Measurements from ENCODE around the gene ADK. TPM values are rescaled to one million over a fixed set of nuclear protein-coding genes. Genes with fewer than 3 reads are reported as not detected.
A peak's percentile ranks its signal among the peaks of the same experiment; 100 is the strongest.
"Not testable (repeated sequence)": the region's sequence is repeated elsewhere in the genome, so short reads cannot be mapped to it uniquely, and the experiment has no call there.

Gene ADK
- total RNA-seq, 1 donor = 18.3 TPM

DNA sequence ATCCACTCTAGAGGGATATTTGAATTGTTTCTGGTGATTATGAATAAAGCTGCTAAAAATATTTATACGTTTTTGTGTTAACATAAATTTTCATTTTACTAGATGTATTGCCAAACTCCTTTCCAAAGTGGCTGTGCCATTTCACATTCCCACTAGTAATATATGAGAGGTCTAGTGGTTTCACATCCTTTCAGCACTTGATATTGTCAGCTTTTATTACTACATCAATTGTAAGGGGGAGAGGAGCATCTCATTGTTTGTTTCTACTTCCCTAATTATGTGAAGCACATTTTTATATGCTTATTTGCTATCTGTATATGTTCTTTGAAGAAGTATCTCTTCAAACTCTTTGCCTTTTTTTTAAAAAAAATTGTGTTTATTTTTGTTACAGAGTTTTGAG is 184.5 kb downstream of the ADK start:
- no peak for DNase-seq (ENCODE audit: low read depth in 2 of 3, low spot score in 2 of 3)

DNA sequence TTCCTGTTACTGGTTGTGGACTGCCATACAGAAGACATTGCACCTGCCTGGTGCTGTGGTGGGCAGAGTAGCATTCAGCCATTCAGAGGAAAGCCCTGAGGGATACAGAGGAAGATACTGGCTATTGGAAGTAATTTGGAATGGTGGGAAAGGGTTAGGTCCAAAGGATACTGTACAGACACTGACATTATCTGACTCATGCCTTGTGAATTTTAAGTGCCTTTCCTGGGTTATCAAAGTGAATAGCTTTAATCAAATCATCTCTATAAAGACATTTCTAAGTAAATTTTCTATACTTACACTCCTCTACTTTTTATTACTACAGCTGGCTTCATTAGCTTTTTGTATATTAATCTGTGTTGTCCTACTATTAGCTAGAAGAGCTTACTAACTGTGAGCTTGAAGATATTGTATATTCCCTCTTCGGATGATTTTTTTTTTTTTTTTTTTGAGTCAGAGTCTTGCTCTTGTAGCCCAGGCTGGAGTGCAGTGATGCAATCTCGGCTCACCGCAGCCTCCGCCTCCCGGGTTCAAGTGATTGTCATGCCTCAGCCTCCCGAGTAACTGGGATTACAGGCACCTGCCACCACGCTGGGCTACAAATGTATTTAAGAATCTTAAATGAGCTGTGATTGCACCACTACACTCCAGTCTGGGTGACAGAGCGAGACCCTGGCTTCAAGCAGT is 186.5 kb downstream of the ADK start:
- no peak for DNase-seq (ENCODE audit: low read depth in 2 of 3, low spot score in 2 of 3)

DNA sequence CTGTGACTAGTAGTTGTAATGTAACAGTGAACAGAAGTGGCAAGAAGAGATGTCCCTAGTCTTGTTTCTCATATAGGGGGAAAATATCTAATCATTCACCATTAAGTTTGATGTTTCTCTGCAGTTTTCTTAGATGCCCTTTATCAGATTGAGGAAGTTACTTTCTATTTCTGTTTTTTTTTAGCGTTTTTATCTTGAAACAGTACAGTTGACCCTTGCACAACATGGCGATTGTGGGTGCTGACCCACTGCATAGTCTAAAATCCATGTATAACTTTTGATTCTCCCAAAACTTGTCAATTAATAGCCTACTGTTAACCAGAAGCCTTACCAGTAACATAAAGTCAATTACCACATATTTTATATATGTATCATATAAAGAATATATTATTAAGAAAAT is 192.0 kb downstream of the ADK start:
- DNase-seq (ENCODE audit: low read depth in 2 of 3, low spot score in 2 of 3) = no peak

- DNase-seq (ENCODE audit: low read depth in 2 of 3, low spot score in 2 of 3) = peak in 1 of 3 donors; percentile 8
Observed at GRCh38 chr10:74343804-74344203, 192.8 kb downstream of the ADK start.

DNA sequence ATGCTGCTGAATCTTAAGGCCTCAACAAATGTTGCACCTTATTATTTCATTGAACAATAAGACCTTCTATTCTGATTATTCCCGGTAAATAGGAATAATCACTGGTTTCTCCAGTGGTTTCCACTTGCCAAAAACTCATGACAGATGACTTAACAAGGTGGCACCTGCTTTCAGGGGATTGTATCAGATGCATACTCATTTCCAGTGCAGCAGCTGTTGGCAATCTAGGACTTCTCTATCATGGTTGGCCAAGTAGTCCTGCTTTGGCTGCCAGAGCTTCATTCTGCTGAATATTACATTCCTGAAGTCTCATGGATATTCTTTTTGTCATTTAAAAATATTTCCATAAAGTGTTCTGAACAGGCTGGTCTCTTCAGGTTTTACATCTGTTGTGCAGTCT is 193.3 kb downstream of the ADK start:
- DNase-seq (ENCODE audit: low read depth in 2 of 3, low spot score in 2 of 3) = no peak

GRCh38 chr10:74347522-74347921 is 196.5 kb downstream of the ADK start:
- no peak for DNase-seq (ENCODE audit: low read depth in 2 of 3, low spot score in 2 of 3)

DNA sequence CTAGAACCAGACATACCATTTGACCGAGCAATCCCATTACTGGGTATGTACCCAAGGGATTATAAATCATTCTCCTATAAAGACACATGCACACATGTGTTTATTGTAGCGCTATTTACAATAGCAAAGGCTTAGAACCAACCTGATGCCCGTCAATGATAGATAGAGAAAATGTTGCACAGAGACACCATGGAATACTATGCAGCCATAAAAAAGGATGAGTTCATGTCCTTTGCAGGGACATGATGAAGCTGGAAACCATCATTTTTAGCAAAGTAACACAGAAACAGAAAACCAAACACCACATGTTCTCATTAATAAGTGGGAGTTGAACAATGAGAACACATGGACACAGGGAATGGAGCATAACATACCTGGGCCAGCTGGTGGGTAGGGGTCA is 202.0 kb downstream of the ADK start:
- DNase-seq (ENCODE audit: low read depth in 2 of 3, low spot score in 2 of 3) = not testable (repeated sequence)

DNA sequence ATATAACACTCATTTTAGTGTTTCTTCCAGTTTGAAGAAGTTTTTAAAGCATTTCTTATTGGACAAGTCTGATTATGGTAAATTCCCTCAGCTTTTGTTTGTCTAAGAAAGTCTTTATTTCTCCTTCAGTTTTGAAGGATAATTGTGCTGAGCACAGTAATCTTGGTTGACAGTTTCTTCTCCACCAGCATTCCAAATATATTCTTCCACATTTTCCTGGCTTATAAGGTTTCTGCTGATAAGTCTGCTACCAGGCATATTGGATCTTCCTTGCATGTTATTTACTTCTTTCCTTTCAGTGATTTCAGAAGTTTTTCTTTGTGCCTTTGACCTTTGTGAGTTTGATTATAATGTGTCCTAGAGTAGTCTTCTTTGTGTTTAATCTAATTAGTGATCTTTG is 210.7 kb downstream of the ADK start:
- DNase-seq (ENCODE audit: low read depth in 2 of 3, low spot score in 2 of 3) = peak in 1 of 3 donors; percentile 21

- DNase-seq (ENCODE audit: low read depth in 2 of 3, low spot score in 2 of 3) = no peak
Observed at GRCh38 chr10:74363727-74364126, 212.7 kb downstream of the ADK start.

DNA sequence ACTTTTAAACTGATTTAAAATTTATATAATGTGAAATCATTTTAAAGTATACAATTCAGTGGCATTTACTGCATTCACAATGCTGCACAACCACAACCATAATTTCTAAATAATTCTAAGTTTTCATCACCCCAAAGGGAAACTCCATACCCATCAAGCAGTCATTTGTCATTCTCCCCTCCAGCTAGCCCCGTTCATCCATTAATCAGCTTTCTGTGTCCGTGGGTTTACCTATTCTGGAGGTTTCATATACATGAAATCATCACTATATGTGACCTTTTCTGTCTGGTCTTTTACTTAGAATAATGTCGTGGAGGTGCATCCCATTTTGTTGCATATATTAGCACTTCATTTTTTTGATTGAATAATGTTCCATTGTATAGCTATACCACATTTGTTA is 214.1 kb downstream of the ADK start:
- DNase-seq (ENCODE audit: low read depth in 2 of 3, low spot score in 2 of 3) = no peak

DNA sequence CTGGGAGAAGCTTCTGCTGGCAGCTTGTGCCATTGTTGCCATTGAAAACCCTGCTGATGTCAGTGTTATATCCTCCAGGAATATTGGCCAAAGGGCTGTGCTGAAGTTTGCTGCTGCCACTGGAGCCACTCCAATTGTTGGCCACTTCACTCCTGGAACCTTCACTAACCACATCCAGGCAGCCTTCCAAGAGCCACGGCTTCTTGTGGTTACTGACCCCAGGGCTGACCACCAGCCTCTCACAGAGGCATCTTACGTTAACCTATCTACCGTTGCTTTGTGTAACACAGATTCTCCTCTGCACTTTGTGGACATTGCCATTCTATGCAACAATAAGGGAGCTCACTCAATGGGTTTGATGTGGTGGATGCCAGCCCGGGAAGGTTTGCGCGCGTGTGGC is 220.7 kb downstream of the ADK start:
- no peak for DNase-seq (ENCODE audit: low read depth in 2 of 3, low spot score in 2 of 3)

DNA sequence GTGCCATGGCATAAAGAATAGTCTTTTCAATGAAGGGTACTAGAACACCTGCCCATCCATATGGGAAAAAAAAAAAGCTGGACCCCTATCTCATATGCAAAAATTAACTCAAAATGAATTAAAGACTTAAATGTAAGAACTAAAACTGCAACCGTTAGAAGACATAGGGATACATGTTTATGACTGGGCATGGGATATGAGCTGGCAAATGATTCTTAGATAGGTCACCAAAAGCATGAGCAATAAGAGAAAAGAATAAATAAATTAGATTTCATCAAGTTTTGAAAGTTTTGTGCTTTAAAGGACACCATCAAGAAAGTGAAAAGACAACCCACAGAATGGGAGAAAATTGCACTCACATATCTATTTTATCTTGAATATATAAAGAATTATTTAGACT is 222.0 kb downstream of the ADK start:
- no peak for DNase-seq (ENCODE audit: low read depth in 2 of 3, low spot score in 2 of 3)

- DNase-seq (ENCODE audit: low read depth in 2 of 3, low spot score in 2 of 3) = no peak
Observed at GRCh38 chr10:74377476-74377875, 226.5 kb downstream of the ADK start.

DNA sequence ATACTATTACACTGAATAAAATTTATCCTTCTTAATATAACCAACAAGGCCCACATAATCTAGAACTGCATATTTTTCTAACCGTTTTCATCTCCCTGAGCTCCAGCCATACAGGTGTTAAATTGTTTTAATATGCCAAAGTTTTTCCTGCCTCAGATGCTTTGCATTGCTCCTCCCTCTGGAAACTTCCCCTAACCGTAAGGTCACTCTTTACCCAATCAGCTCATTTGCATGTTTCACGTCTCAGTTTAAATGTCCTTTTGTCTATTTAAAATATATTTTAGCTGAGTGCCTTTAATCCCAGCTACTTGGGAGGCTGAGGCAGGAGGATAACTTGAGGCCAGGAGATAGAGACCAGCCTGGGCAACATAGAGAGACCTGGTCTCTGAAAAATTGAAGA is 228.5 kb downstream of the ADK start:
- DNase-seq (ENCODE audit: low read depth in 2 of 3, low spot score in 2 of 3) = no peak

GRCh38 chr10:74380795-74381194 is 229.8 kb downstream of the ADK start:
- no peak for DNase-seq (ENCODE audit: low read depth in 2 of 3, low spot score in 2 of 3)

DNA sequence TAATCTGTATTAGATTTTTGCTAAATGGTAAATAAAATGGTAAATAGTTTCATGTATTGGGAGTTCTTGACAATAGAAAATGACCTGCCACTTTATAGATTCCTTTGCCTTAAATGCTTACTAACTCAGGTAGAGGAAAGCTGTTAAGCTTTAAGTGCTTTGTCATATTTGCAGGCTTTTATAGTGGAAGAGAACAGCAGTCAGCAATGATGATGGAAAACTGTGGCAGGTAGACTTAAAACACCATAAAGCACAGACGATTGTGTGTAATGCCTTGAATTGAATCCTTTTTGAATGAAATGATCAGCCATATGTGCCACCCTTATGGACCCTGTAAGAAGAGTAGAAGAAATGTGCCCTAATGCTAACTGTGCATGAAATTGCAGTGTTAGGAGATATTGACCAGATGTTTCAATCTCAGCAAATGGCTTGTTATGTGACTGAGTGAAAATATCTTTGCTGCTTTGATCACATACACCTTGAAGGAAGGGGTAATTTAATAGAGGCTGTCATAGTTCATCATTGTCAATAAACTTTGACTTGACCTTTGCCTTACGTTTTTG is 230.4 kb downstream of the ADK start:
- no peak for DNase-seq (ENCODE audit: low read depth in 2 of 3, low spot score in 2 of 3)

- no peak for DNase-seq (ENCODE audit: low read depth in 2 of 3, low spot score in 2 of 3)
Observed at GRCh38 chr10:74382663-74383062, 231.6 kb downstream of the ADK start.

- DNase-seq (ENCODE audit: low read depth in 2 of 3, low spot score in 2 of 3) = no peak
Observed at GRCh38 chr10:74383642-74384041, 232.6 kb downstream of the ADK start.

GRCh38 chr10:74384615-74385183 is 233.7 kb downstream of the ADK start:
- no peak for DNase-seq (ENCODE audit: low read depth in 2 of 3, low spot score in 2 of 3)

GRCh38 chr10:74388801-74389200 is 237.8 kb downstream of the ADK start:
- DNase-seq (ENCODE audit: low read depth in 2 of 3, low spot score in 2 of 3) = no peak

- DNase-seq (ENCODE audit: low read depth in 2 of 3, low spot score in 2 of 3) = no peak
Observed at GRCh38 chr10:74391786-74392185, 240.8 kb downstream of the ADK start.

- DNase-seq (ENCODE audit: low read depth in 2 of 3, low spot score in 2 of 3) = no peak
Observed at GRCh38 chr10:74394416-74394969, 243.5 kb downstream of the ADK start.
